Measurements from ENCODE around the gene APOOL. TPM values are rescaled to one million over a fixed set of nuclear protein-coding genes. Genes with fewer than 3 reads are reported as not detected.

Gene APOOL
- total RNA-seq, 1 experiment from 2014 or later, result 21.7 TPM

GRCh38 chrX:84993150-84993549 is 10.5 kb upstream of the APOOL start:
- intact Hi-C loops (cut with micrococcal nuclease; ENCODE audit: unreplicated experiment), result no loop called here
- Histone ChIP-seq H3K4me2 (no peak overlapping the region), H4K20me1 (ENCODE audit: insufficient read depth) (no peaks in the 10 kb centered on the region), H3K4me1 (replicated peaks; ENCODE audit: insufficient read depth) (no peaks in the 10 kb centered on the region), H3K9me3 (ENCODE audit: insufficient read depth, low read depth) (no peaks in the 10 kb centered on the region), H3K79me2 (ENCODE audit: low read depth) (no peaks in the 10 kb centered on the region), H3F3A (ENCODE audit: insufficient read depth, low read depth) (no peaks in the 10 kb centered on the region), H3K27me3 (ENCODE audit: insufficient read depth, low read depth) (no peaks in the 10 kb centered on the region), H3K9me2 (ENCODE audit: insufficient read depth) (no peaks in the 10 kb centered on the region), H3K36me3 (ENCODE audit: low read depth) (no peaks in the 10 kb centered on the region), H3K27ac (no peak overlapping the region), H2AFZ (no peak overlapping the region), H3K4me3 (no peak overlapping the region)
- no TSS peak for BruUV-seq (replicated peaks)
- DNase-seq, result no peak
- TF ChIP-seq CTCF (conservative IDR thresholded peaks at IDR 0.05) (no peak), EZH2 (IDR thresholded peaks at IDR 0.05; ENCODE audit: low read depth) (no peak)
- ChIA-PET CTCF (no interaction called here), POLR2A (ENCODE audit: unreplicated experiment) (no interaction called here)

GRCh38 chrX:85001344-85001743 is 2.3 kb upstream of the APOOL start:
- Histone ChIP-seq H3K27me3 (ENCODE audit: insufficient read depth, low read depth) (no peaks in the 10 kb centered on the region), H3K4me1 (replicated peaks; ENCODE audit: insufficient read depth) (no peaks in the 10 kb centered on the region), H3K27ac (no peak overlapping the region), H3K79me2 (ENCODE audit: low read depth) (peaks cover 19% of the 10 kb centered on the region), H3K4me2 (no peak overlapping the region), H3K36me3 (ENCODE audit: low read depth) (no peaks in the 10 kb centered on the region), H3K4me3 (no peak overlapping the region), H3F3A (ENCODE audit: insufficient read depth, low read depth) (peaks cover 3% of the 10 kb centered on the region; the same call in 1 of the 2 replicates), H3K9me3 (ENCODE audit: insufficient read depth, low read depth) (no peaks in the 10 kb centered on the region), H2AFZ (no peak overlapping the region), H4K20me1 (ENCODE audit: insufficient read depth) (no peaks in the 10 kb centered on the region), H3K9me2 (ENCODE audit: insufficient read depth) (no peaks in the 10 kb centered on the region)
- DNase-seq, result no peak
- POLR2A ChIA-PET (ENCODE audit: unreplicated experiment), result no interaction called here
- no peak for TF ChIP-seq CTCF (conservative IDR thresholded peaks at IDR 0.05)
- TF ChIP-seq EZH2 (IDR thresholded peaks at IDR 0.05; ENCODE audit: low read depth), result no peak
- intact Hi-C loops (cut with micrococcal nuclease; ENCODE audit: unreplicated experiment), result no loop called here
- CTCF ChIA-PET, result no interaction called here
- no TSS peak for BruUV-seq (replicated peaks)

- peak overlapping the region; percentile 92 for H3K4me3 ChIP-seq
- intact Hi-C loops (cut with micrococcal nuclease; ENCODE audit: unreplicated experiment), result no loop called here
- H3K27me3 ChIP-seq (ENCODE audit: insufficient read depth, low read depth), result no peaks in the 10 kb centered on the region
- peak overlapping the region; percentile 87 for H2AFZ ChIP-seq
- peak overlapping the region; percentile 91 for H3K27ac ChIP-seq
- DNase-seq, result peak in 1 of 2 experiments; percentile 37
- H3K9me2 ChIP-seq (ENCODE audit: insufficient read depth), result no peaks in the 10 kb centered on the region
- peaks cover 3% of the 10 kb centered on the region; the same call in 1 of the 2 replicates for H3F3A ChIP-seq (ENCODE audit: insufficient read depth, low read depth)
- peak overlapping the region; percentile 79 for H3K4me2 ChIP-seq
- H4K20me1 ChIP-seq (ENCODE audit: insufficient read depth), result no peaks in the 10 kb centered on the region
- TF ChIP-seq EZH2 (IDR thresholded peaks at IDR 0.05; ENCODE audit: low read depth) (no peak), CTCF (conservative IDR thresholded peaks at IDR 0.05) (no peak)
- BruUV-seq (replicated peaks), result TSS peak; percentile 62
- no peaks in the 10 kb centered on the region for H3K9me3 ChIP-seq (ENCODE audit: insufficient read depth, low read depth)
- ChIA-PET CTCF (no interaction called here), POLR2A (ENCODE audit: unreplicated experiment) (no interaction called here)
- peaks cover 22% of the 10 kb centered on the region for H3K79me2 ChIP-seq (ENCODE audit: low read depth)
- no peaks in the 10 kb centered on the region for H3K4me1 ChIP-seq (replicated peaks; ENCODE audit: insufficient read depth)
- no peaks in the 10 kb centered on the region for H3K36me3 ChIP-seq (ENCODE audit: low read depth)
Measured at GRCh38 chrX:85004255-85004654, 578 bp downstream of the APOOL start.
